ENCODE data around the gene TNRC18. TPM values are rescaled to one million over a fixed set of nuclear protein-coding genes. Genes with fewer than 3 reads are reported as not detected.
"Not testable (repeated sequence)": the region's sequence is repeated elsewhere in the genome, so short reads cannot be mapped to it uniquely, and the experiment has no call there.

Gene TNRC18
- total RNA-seq, 2 donors from 2014 or later: 182 to 244 TPM

GRCh38 chr7:5295039-5296014, 128.3 kb downstream of the TNRC18 start:
- Histone ChIP-seq H3K4me3 (no peak overlapping the region), H3K4me1 (ENCODE audit: control insufficient read depth in 1 of 2, low read depth in 2 of 2) (no peaks in the 10 kb centered on the region), H3K9me3 (no peaks in the 10 kb centered on the region), H3K27ac (no peak overlapping the region), H3K27me3 (replicated peaks; ENCODE audit: insufficient read depth) (no peaks in the 10 kb centered on the region), H3K36me3 (no peaks in the 10 kb centered on the region)
- no peak for DNase-seq (ENCODE audit: low spot score)
- no peak for ATAC-seq (ENCODE audit: insufficient number of reproducible peaks, low FRiP score, low read depth)
- no peak for TF ChIP-seq CTCF (IDR thresholded peaks at IDR 0.05)

- no peak for DNase-seq (ENCODE audit: low spot score)
- no peaks in the 10 kb centered on the region for H3K4me1 ChIP-seq (ENCODE audit: control insufficient read depth in 1 of 2, low read depth in 2 of 2)
- no peak overlapping the region for H3K27ac ChIP-seq
- ATAC-seq (ENCODE audit: insufficient number of reproducible peaks, low FRiP score, low read depth): no peak
- no peak overlapping the region for H3K4me3 ChIP-seq
- H3K36me3 ChIP-seq: no peaks in the 10 kb centered on the region
- no peaks in the 10 kb centered on the region for H3K9me3 ChIP-seq
- no peak for TF ChIP-seq CTCF (IDR thresholded peaks at IDR 0.05)
- H3K27me3 ChIP-seq (replicated peaks; ENCODE audit: insufficient read depth): no peaks in the 10 kb centered on the region
Measured at GRCh38 chr7:5294169-5294987, 129.3 kb downstream of the TNRC18 start.

- H3K4me3 ChIP-seq; ATAC-seq (ENCODE audit: insufficient number of reproducible peaks, low FRiP score, low read depth); H3K9me3 ChIP-seq; H3K4me1 ChIP-seq (ENCODE audit: control insufficient read depth in 1 of 2, low read depth in 2 of 2); H3K27ac ChIP-seq; H3K27me3 ChIP-seq (replicated peaks; ENCODE audit: insufficient read depth); DNase-seq (ENCODE audit: low spot score); H3K36me3 ChIP-seq: not testable (repeated sequence)
Measured at GRCh38 chr7:5291711-5292335, 131.8 kb downstream of the TNRC18 start.

GRCh38 chr7:5291301-5291700, 132.3 kb downstream of the TNRC18 start:
- DNase-seq (ENCODE audit: low spot score) (no peak), ATAC-seq (ENCODE audit: insufficient number of reproducible peaks, low FRiP score, low read depth) (no peak)
- Histone ChIP-seq H3K36me3 (no peaks in the 10 kb centered on the region), H3K9me3 (no peaks in the 10 kb centered on the region), H3K4me3 (no peak overlapping the region), H3K27ac (no peak overlapping the region), H3K4me1 (ENCODE audit: control insufficient read depth in 1 of 2, low read depth in 2 of 2) (no peaks in the 10 kb centered on the region), H3K27me3 (replicated peaks; ENCODE audit: insufficient read depth) (no peaks in the 10 kb centered on the region)
- no peak for TF ChIP-seq CTCF (IDR thresholded peaks at IDR 0.05)

- H3K9me3 ChIP-seq: no peaks in the 10 kb centered on the region
- H3K36me3 ChIP-seq: no peaks in the 10 kb centered on the region
- H3K27ac ChIP-seq: no peak overlapping the region
- TF ChIP-seq CTCF (IDR thresholded peaks at IDR 0.05): no peak
- ATAC-seq (ENCODE audit: insufficient number of reproducible peaks, low FRiP score, low read depth) (no peak), DNase-seq (ENCODE audit: low spot score) (no peak)
- peaks cover 0 to 6% of the 10 kb centered on the region in 2 donors for H3K4me1 ChIP-seq (ENCODE audit: control insufficient read depth in 1 of 2, low read depth in 2 of 2)
- H3K27me3 ChIP-seq (replicated peaks; ENCODE audit: insufficient read depth): no peaks in the 10 kb centered on the region
- H3K4me3 ChIP-seq: no peak overlapping the region
Measured at GRCh38 chr7:5289355-5289754, 134.3 kb downstream of the TNRC18 start.

GRCh38 chr7:5288560-5288959, 135.1 kb downstream of the TNRC18 start:
- not testable (repeated sequence) for H3K27me3 ChIP-seq (replicated peaks; ENCODE audit: insufficient read depth); DNase-seq (ENCODE audit: low spot score); H3K4me3 ChIP-seq; H3K27ac ChIP-seq; ATAC-seq (ENCODE audit: insufficient number of reproducible peaks, low FRiP score, low read depth); H3K4me1 ChIP-seq (ENCODE audit: control insufficient read depth in 1 of 2, low read depth in 2 of 2); H3K36me3 ChIP-seq; H3K9me3 ChIP-seq

Data from thoracic aorta (tissue), 2 donors.